HG03060 (cell line): ENCODE data around the gene MAPK14.
"Not testable (repeated sequence)": the region's sequence is repeated elsewhere in the genome, so short reads cannot be mapped to it uniquely, and the experiment has no call there.

ENCODE experiments used
- ATAC-seq: cut with Tn5 transposase; IDR thresholded peaks from one replicate; pipeline ENCODE4 v1.9.1; 2021; ENCODE audit warnings: low read depth, moderate number of reproducible peaks; ENCODE audit not compliant: unreplicated experiment

MAPK14 gene

GRCh38 chr6:36067374-36068011, 39.9 kb downstream of the MAPK14 start:
- no peak for ATAC-seq

GRCh38 chr6:36068012-36068392, 40.4 kb downstream of the MAPK14 start:
- ATAC-seq: no peak

- no peak for ATAC-seq
These were observed 41.0 kb downstream of the MAPK14 start for GRCh38 chr6:36068586-36068985.

- ATAC-seq: no peak
These were observed 42.0 kb downstream of the MAPK14 start for GRCh38 chr6:36069573-36069972.

GRCh38 chr6:36070252-36070651, 42.6 kb downstream of the MAPK14 start:
- no peak for ATAC-seq

- ATAC-seq: no peak
These were observed 43.7 kb downstream of the MAPK14 start for GRCh38 chr6:36071281-36071680.

GRCh38 chr6:36071714-36072113, 44.1 kb downstream of the MAPK14 start:
- no peak for ATAC-seq

- ATAC-seq: no peak
These were observed 45.1 kb downstream of the MAPK14 start for GRCh38 chr6:36072681-36073080.

GRCh38 chr6:36073587-36073986, 46.0 kb downstream of the MAPK14 start:
- no peak for ATAC-seq

GRCh38 chr6:36075656-36076055, 48.0 kb downstream of the MAPK14 start:
- no peak for ATAC-seq

GRCh38 chr6:36076178-36077063, 48.8 kb downstream of the MAPK14 start:
- no peak for ATAC-seq

GRCh38 chr6:36078159-36078558, 50.6 kb downstream of the MAPK14 start:
- ATAC-seq: no peak

- ATAC-seq: no peak
These were observed 52.0 kb downstream of the MAPK14 start for GRCh38 chr6:36079601-36080000.

GRCh38 chr6:36082318-36082717, 54.7 kb downstream of the MAPK14 start:
- ATAC-seq: no peak

GRCh38 chr6:36083446-36083845, 55.8 kb downstream of the MAPK14 start:
- ATAC-seq: no peak

GRCh38 chr6:36088204-36088603, 60.6 kb downstream of the MAPK14 start:
- not testable (repeated sequence) for ATAC-seq

GRCh38 chr6:36089048-36089447, 61.4 kb downstream of the MAPK14 start:
- ATAC-seq: no peak

GRCh38 chr6:36094238-36094637, 66.6 kb downstream of the MAPK14 start:
- no peak for ATAC-seq

- no peak for ATAC-seq
These were observed 67.3 kb downstream of the MAPK14 start for GRCh38 chr6:36094753-36095496.

GRCh38 chr6:36095497-36096391, 68.1 kb downstream of the MAPK14 start:
- no peak for ATAC-seq
